Fibroblast of lung (primary cell): Measurements from ENCODE around the gene USP36.

Experiments
- EZH2 ChIP-seq: IDR thresholded peaks from 2 replicates; pipeline ENCODE4 v1.5.1; 2012; ENCODE audit warnings: low read length, control low read depth, mild to moderate bottlenecking; ENCODE audit errors: missing control alignments
- TF ChIP-seq, protein P1 (sequence below), 2 donors: IDR thresholded peaks in 1 of 2; conservative IDR thresholded peaks in 1 of 2; 1 replicate in 1 of 2; 2 replicates in 1 of 2; pipeline ENCODE4 v1.5.1; 2011 to 2012; ENCODE audit warnings: low read length in 2 of 2, control low read depth in 1 of 2, inconsistent platforms in 1 of 2, low read depth in 1 of 2, mild to moderate bottlenecking in 1 of 2

GRCh38 chr17:78793968-78794367 lies 46.6 kb downstream of the USP36 start:
- TF ChIP-seq, protein P1, sequence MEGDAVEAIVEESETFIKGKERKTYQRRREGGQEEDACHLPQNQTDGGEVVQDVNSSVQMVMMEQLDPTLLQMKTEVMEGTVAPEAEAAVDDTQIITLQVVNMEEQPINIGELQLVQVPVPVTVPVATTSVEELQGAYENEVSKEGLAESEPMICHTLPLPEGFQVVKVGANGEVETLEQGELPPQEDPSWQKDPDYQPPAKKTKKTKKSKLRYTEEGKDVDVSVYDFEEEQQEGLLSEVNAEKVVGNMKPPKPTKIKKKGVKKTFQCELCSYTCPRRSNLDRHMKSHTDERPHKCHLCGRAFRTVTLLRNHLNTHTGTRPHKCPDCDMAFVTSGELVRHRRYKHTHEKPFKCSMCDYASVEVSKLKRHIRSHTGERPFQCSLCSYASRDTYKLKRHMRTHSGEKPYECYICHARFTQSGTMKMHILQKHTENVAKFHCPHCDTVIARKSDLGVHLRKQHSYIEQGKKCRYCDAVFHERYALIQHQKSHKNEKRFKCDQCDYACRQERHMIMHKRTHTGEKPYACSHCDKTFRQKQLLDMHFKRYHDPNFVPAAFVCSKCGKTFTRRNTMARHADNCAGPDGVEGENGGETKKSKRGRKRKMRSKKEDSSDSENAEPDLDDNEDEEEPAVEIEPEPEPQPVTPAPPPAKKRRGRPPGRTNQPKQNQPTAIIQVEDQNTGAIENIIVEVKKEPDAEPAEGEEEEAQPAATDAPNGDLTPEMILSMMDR (conservative IDR thresholded peaks at IDR 0.05 in 1 of 2, IDR thresholded peaks at IDR 0.05 in 1 of 2; ENCODE audit: low read depth in 1 of 2, low read length in 2 of 2): no peak
- no peak for TF ChIP-seq EZH2
